Muscle of back (tissue), 11 donors: ENCODE data around the gene RABGAP1L. TPM values are rescaled to one million over a fixed set of nuclear protein-coding genes. Genes with fewer than 3 reads are reported as not detected.
"Not testable (repeated sequence)": the region's sequence is repeated elsewhere in the genome, so short reads cannot be mapped to it uniquely, and the experiment has no call there.

Experiments
- DNase-seq, 3 donors: peaks; one replicate each; pipeline versions ENCODE4 v3.0.0 to v3.0.0-alpha.2; 2013
- polyA plus RNA-seq, 10 donors: library from polyadenylated mRNA; unstranded; fragments of 120-200 nt; gene quantifications; one replicate each; pipeline ENCODE4 v1.2.1, GENCODE V29; 2013; ENCODE audit not compliant: insufficient read length in 10 of 10

The RABGAP1L gene
- polyA plus RNA-seq, 10 donors, result 11.4 to 17.4 (median 14.3) TPM

GRCh38 chr1:174289644-174290310 is 130.5 kb downstream of the RABGAP1L start:
- DNase-seq, result no peak

DNA sequence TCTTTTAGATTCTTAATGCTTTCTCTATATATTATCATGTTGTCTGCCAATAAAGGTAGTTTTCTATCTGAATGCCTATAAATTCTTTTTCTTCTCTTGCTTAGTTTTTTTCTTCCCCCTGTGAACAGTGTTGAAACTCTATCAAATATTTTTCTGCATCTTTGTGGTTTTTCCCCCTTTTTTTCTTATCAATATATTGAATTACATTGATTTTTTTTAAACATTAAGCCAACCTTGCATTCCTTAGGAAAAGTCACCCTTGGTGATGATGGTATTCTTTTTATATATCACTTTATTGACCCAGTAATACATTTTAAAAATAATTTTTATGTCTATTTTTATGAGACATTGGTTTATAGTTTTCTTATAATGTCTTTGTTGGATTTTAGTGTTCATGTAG is 131.7 kb downstream of the RABGAP1L start:
- DNase-seq, result no peak

DNA sequence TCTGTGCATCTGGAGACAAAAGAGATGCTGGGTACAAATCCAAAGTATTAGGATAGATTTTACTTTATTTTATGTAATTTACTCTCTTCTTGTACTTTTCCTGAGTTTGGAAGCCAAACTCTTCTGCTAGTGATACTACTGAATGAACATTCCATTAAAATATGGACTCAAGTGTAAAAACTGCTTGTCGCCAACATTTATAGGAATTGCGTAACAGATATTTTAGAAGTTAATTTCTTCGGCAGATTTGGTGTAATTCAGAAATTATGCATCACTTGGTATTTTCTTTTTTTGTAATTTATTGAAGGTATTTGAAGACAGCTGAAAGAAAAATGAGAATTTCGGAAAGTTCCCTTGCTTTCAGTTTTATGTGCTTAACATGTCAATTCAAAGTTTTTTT is 137.0 kb downstream of the RABGAP1L start:
- DNase-seq, result peak in 2 of 3 donors; percentile 0 to 4

DNA sequence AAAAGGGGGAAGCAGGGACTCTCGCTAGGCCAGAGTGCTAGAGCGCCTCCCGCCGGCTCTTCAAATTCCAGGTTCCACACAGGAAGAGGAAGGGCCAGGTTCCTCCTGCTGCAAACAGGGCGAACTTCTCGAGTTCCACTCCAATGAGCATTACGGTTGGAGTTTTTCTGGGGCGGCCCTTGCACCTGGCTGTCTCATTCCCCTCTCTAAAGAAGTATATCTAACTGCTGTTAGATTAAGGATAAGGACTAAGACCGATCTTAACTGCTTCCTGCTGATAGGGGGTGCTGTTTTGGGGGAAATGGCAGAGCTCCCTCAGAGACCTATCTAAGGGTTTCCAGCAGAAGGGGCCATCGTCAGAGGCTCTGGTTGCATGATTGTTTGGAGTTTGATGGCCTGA is 138.0 kb downstream of the RABGAP1L start:
- no peak for DNase-seq

GRCh38 chr1:174301295-174302077 is 142.2 kb downstream of the RABGAP1L start:
- no peak for DNase-seq

- no peak for DNase-seq
Observed at GRCh38 chr1:174308604-174309003, 149.3 kb downstream of the RABGAP1L start.

DNA sequence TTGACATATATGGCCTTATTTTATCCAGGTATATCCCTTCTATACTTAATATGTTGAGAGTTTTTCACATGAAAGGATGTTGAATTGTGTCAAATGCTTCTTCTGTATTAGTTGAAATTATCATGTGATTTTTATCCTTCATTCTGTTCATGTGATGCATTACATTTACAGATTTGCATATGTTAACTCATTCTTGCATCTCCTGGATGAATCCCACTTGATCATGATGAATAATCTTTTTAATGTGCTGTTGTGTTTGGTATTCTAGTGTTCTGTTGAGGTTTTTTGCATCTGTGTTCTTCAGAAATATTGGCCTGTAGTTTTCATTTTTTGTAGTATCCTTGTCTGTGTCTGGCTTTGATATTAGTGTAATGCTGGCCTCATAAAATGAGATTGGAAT is 150.2 kb downstream of the RABGAP1L start:
- DNase-seq, result no peak

GRCh38 chr1:174314433-174314832 is 155.1 kb downstream of the RABGAP1L start:
- DNase-seq, result no peak

- no peak for DNase-seq
Observed at GRCh38 chr1:174315239-174315638, 155.9 kb downstream of the RABGAP1L start.

- DNase-seq, result not testable (repeated sequence)
Observed at GRCh38 chr1:174320897-174321296, 161.6 kb downstream of the RABGAP1L start.

DNA sequence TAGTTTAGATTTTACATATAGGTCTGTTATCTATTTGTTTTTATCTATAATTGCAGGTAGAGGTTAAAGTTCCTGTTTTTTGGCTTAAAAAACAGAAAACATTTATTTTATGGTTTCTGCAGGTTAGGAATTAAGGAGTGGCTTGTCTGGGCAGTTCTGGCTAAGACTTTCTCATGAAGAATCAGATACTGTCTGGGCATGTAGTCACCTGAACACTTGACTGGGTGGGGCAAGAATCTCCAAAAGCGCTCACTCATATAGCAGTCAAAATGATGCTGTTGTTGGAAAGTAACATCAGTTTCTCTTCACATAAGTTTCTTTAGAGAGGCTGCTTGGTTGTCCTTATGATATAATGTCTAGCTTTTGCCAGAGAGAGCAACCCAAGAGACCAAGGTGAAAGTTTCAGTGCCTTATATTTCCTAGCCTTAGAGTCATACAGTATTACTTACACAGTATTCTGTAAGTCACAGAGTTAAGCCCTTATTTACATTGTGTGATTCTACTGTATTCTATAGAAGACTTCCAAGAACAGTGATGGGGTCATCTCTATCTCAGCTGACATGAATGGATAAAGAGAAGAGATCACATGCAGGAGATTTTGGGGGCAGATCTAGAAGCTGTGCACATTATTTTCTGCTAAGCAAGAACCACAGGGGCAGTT is 163.0 kb downstream of the RABGAP1L start:
- no peak for DNase-seq

- DNase-seq, result no peak
Observed at GRCh38 chr1:174324493-174324892, 165.2 kb downstream of the RABGAP1L start.

DNA sequence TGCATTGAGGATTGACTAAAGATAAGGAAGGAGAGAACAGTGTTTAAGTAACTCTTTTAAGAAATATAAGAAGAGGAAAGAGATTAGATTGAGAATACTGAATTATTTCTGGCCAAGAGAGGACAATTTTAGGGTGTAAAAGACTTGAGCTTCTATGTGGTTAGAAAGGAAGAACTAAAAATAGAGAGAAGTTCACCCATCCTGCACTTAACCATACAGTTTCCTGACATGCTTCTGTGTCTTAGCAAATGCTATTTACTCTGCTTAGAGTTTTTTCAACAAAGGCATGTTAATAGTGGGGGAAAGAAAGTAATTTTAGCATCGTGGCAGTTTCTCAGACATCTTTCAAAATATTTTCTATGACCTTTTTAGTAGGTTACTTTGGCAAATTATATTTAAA is 165.6 kb downstream of the RABGAP1L start:
- no peak for DNase-seq

DNA sequence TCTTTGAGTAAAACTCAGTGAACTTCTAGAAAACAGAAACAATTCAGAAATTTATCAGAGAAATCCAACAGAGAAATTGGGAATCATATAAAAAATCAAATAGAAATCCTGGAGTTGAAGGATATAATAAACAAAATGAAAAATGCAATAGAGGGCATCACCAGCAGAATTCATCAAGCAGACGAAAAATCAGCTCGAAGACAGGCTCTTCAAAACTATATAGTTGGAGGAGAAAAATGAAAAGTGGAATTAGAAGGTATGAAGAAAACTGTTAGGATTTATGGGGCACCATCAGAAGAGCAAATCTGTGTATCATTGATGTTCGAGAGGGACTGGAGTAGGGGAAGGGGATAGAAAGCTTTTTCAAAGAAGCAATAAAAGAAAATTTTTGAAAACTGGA is 167.0 kb downstream of the RABGAP1L start:
- no peak for DNase-seq

DNA sequence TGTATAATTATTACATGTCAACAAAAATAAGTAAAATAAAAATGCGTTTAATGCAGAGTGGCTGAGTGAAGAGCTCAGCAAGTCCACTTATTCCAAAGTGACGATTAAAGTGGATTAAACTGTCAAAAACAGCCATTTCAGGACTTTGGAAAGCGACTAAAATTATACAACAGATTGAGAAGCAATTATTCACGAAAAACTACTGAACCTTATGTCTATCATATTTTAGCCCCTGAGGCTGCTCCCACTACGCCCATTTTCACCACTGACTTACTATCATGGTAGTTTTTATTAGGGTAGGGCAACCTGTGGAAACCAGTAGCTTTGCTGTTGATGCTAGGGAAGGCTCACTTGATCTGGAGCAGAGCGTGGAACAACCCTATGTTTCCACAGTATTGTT is 174.1 kb downstream of the RABGAP1L start:
- DNase-seq, result no peak

DNA sequence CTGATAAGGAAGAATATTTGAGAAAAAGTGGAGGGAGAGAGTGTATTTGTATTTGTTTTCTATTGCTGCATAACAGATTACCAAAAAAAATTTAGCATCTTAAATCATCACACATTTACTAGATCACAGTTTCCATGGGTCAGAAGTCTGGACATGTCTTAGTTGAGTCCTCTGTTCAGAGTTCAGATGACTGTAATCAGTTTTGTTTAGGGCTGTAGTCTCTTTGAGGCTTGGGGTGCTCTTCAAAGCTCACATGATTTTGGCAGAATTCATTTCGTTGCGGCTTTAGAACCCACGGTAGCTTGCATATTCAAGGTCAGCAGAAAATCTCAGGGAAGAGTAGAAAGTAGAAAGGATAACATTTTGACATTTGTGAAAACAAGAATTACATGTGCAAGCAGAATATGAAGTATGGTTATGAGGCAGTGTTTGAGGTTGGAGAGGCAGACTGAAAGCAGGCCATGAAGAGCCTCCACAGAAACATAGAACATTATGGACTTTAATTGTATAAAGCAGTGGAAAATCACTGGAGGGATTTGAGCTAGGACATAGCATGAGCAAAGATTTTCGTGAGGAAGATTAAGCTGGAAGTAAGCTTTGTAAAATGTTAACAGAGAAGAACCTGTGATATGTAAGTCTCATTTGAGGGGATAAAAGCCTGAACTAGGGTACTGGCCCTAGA is 177.8 kb downstream of the RABGAP1L start:
- DNase-seq, result no peak

GRCh38 chr1:174340404-174340803 is 181.1 kb downstream of the RABGAP1L start:
- DNase-seq, result not testable (repeated sequence)

DNA sequence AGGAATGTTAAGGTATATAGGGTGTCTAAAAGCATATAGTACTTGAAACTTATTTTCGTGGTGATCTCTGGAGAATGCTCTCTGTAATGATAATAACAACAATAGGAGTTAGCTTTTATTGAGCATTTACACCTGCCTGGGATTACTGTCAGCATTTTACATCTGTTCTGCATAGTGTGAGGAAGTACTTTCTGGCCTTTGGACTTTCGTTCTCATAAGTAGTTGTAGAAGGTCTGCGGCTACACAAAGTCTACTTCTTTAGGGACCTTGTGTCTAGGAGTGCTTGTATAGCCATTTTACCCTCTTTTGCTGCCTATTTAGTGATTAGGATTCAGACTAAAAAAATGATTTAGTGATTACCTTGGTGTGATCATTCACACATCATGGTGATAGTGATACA is 184.8 kb downstream of the RABGAP1L start:
- no peak for DNase-seq

GRCh38 chr1:174352117-174352516 is 192.8 kb downstream of the RABGAP1L start:
- no peak for DNase-seq

DNA sequence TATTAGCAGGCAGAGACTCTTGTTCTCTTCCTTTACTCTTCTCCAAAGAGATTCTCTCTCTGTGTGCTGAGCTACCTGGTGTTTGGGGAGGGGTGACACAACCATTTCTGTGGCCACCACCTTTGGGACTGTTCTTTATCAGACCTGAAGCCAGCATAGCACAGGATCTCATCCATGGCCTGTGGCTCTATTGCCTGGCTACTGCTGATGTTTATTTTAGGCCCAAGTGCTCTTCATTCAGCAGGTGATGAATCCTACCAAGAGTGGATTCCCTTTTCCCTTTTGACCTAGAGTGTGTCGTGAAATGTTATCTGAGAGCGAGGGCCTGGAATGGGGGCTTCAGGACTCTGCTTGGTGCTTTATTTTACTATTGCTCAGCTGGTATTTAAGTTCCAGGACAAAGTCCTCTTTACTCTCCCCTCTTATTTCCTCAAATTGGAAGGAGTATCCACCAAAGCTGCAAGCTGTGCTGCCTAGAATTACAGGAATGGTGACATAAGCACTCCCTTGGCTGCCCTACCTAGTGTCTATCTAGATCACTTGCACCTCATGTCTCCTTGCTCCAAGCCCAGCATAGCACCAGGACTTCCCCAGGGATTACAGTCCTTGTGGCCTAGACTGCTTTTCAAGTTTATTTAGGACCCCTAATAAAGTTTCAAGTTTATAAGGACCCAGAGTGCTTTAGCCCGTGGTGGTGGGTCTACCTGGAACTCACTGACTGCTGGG is 193.7 kb downstream of the RABGAP1L start:
- DNase-seq, result no peak

DNA sequence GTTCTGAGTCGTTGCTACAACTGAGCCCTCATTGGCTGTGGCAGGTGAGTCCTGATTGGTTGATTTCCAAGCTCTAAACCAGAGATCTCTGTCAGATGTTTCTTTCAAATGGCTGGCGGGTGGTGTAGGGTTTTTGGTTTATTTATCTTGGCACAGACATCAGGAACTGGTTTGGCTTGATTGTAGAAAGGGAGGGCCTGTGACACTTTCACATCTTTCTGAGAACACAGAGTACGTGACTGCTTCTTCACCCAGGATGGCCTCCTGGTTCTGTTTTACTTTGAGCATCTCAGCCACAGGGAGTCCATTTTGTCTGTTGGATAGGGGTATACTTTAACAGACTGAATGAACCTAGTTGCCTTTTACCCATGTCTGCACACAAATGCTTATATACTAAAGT is 199.0 kb downstream of the RABGAP1L start:
- DNase-seq, result no peak
